ENCODE data around the gene ANKRD53.

Gene ANKRD53

GRCh38 chr2:70978341-70979179 is at the start of gene ANKRD53:
ANKRD53 (plus strand) TSS chr2:70978630; CDS start chr2:70978646, 16 bp downstream.
- DNase-seq = no peak

GRCh38 chr2:70930371-70931329 is 47.8 kb upstream of the ANKRD53 start:
- no peak for DNase-seq

GRCh38 chr2:70931376-70932000 is 46.9 kb upstream of the ANKRD53 start:
- no peak for DNase-seq

GRCh38 chr2:70932631-70933230 is 45.7 kb upstream of the ANKRD53 start:
- DNase-seq = no peak

- DNase-seq = no peak
These were observed 43.4 kb upstream of the ANKRD53 start for GRCh38 chr2:70934981-70935380.

GRCh38 chr2:70935468-70936164 is 42.8 kb upstream of the ANKRD53 start, which contains the start of gene ATP6V1B1:
ATP6V1B1 (plus strand) TSS chr2:70935900; CDS start chr2:70935955, 55 bp downstream.
- DNase-seq = no peak

- DNase-seq = no peak
These were observed 42.1 kb upstream of the ANKRD53 start for GRCh38 chr2:70936165-70936978.

- no peak for DNase-seq
These were observed 41.2 kb upstream of the ANKRD53 start for GRCh38 chr2:70936979-70937811.

GRCh38 chr2:70937866-70938585 is 40.4 kb upstream of the ANKRD53 start:
- DNase-seq = no peak

GRCh38 chr2:70938586-70938950 is 39.9 kb upstream of the ANKRD53 start:
- DNase-seq = no peak

- no peak for DNase-seq
These were observed 39.2 kb upstream of the ANKRD53 start for GRCh38 chr2:70939001-70939838.

- no peak for DNase-seq
These were observed 38.4 kb upstream of the ANKRD53 start for GRCh38 chr2:70939839-70940580.

GRCh38 chr2:70941186-70941585 is 37.2 kb upstream of the ANKRD53 start:
- no peak for DNase-seq

GRCh38 chr2:70941701-70942100 is 36.7 kb upstream of the ANKRD53 start:
- no peak for DNase-seq

- no peak for DNase-seq
These were observed 35.8 kb upstream of the ANKRD53 start for GRCh38 chr2:70942396-70943204.

- DNase-seq = no peak
These were observed 35.1 kb upstream of the ANKRD53 start for GRCh38 chr2:70943205-70943871.

All from activated CD4-positive, alpha-beta T cell treated with anti-CD3 and anti-CD28 coated beads, Interleukin-2, Interleukin-6, amounts not matched to agents 100 ng/mL and 50 ng/mL, durations not matched to agents 16 hours and 8 hours (primary cell).